IPS-20b (cell line): ENCODE measurements around the gene SPX.
A peak's percentile ranks its signal among the peaks of the same experiment; 100 is the strongest.

ENCODE experiments used
- H3K27ac ChIP-seq: one replicate; pipeline ENCODE4 v1.5.1; 2013; ENCODE audit warnings: low read length
- H3K27me3 ChIP-seq: 2 replicates; pipeline ENCODE4 v1.6.1; 2013; ENCODE audit warnings: mild to moderate bottlenecking, low read length, inconsistent platforms; ENCODE audit not compliant: insufficient read depth
- H3K36me3 ChIP-seq: 2 replicates; pipeline ENCODE4 v1.6.1; 2013; ENCODE audit warnings: low read depth, mild to moderate bottlenecking, inconsistent platforms, low read length, moderate library complexity; ENCODE audit not compliant: insufficient read depth
- H3K4me1 ChIP-seq: 2 replicates; pipeline ENCODE4 v1.6.1; 2013; ENCODE audit warnings: mild to moderate bottlenecking, control low read depth, inconsistent platforms, low read length, moderate library complexity; ENCODE audit not compliant: insufficient read depth
- H3K4me3 ChIP-seq: 2 replicates; pipeline ENCODE4 v1.5.1; 2013; ENCODE audit warnings: mild to moderate bottlenecking, low read length, inconsistent platforms
- H3K9ac ChIP-seq: 2 replicates; pipeline ENCODE4 v1.6.1; 2013; ENCODE audit warnings: low read depth, mild to moderate bottlenecking, inconsistent platforms, low read length, moderate library complexity
- H3K9me3 ChIP-seq: 2 replicates; pipeline ENCODE4 v1.6.1; 2013; ENCODE audit warnings: mild to moderate bottlenecking, low read depth, low read length, inconsistent platforms; ENCODE audit not compliant: insufficient read depth

The SPX gene

GRCh38 chr12:21526053-21526452, at the start of gene SPX:
Gene SPX, plus strand, starts transcription at chr12:21526296. Its CDS starts 177 bp downstream, at chr12:21526473.
- H3K36me3 ChIP-seq = no peaks in the 10 kb centered on the region
- no peak within 1 kb of the TSS for H3K27ac ChIP-seq
- peaks cover 2% of the 10 kb centered on the region; the same call in 1 of the 2 replicates for H3K4me1 ChIP-seq
- peak within 1 kb of the TSS; percentile 65; the same call in 1 of the 2 replicates for H3K9ac ChIP-seq
- peak within 1 kb of the TSS; percentile 85 for H3K4me3 ChIP-seq
- no peaks in the 10 kb centered on the region; the same call in 1 of the 2 replicates for H3K9me3 ChIP-seq
- peaks cover 43% of the 10 kb centered on the region for H3K27me3 ChIP-seq

GRCh38 chr12:21476949-21477348, 49.1 kb upstream of the SPX start:
- Histone ChIP-seq H3K4me1 (no peaks in the 10 kb centered on the region), H3K36me3 (peaks cover 86% of the 10 kb centered on the region), H3K9ac (no peak overlapping the region), H3K4me3 (no peak overlapping the region), H3K27me3 (no peaks in the 10 kb centered on the region), H3K9me3 (no peaks in the 10 kb centered on the region), H3K27ac (no peak overlapping the region)

DNA sequence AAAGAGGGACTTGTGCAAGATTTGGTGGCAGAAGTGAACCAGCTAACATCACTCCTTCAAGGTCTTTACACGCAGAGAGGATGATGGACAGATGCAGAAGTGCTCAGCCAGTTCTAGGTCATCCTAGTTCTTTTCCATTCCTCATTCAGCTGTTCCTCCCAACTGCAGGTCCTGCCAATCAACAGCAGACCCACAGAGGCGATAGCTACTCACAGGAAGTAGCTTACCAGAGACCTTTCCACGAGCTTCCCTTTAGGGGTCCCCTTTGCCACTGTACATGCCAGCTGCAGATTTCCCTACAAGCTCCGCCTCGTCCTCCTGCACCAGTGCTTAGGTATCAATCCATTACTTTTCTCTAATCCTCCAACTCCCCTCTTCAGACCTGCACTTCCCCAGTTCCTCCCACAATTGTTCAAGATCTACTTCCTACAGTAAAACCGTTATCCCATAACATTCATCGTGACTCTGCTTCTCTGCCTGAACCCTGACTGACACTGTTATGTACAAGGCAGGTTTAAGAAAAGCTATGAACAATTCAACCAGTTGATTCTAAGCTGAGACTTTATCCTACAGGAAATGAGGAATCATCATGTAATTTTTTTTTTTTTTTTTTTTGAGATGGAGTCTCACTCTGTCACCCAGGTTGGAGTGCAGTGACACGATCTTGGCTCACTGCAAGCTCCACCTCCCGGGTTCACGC, 47.2 kb upstream of the SPX start:
- Histone ChIP-seq H3K9ac (no peak overlapping the region), H3K27ac (no peak overlapping the region), H3K9me3 (no peaks in the 10 kb centered on the region), H3K36me3 (peaks cover 84% of the 10 kb centered on the region), H3K4me3 (no peak overlapping the region), H3K27me3 (no peaks in the 10 kb centered on the region), H3K4me1 (no peaks in the 10 kb centered on the region)

DNA sequence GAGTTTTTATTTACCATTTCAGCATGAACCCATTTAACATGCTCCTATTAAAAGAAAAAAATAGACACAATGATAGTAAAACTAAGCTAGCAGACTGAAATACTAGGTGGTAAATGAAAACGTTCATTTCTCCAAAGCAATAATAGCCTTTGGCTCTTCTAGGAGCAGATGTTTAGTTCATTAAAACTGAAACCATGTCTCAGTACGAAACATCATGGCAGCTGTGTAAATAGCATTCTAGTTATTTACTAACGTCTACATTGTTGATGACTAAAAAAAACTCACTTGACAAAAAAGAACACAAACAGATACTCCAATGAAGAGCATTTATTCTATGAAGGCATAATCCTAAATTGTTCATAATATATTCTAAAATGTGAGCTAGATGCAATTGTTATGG, 42.6 kb upstream of the SPX start:
- H3K9ac ChIP-seq = no peak overlapping the region
- no peak overlapping the region for H3K27ac ChIP-seq
- H3K36me3 ChIP-seq = peaks cover 56% of the 10 kb centered on the region
- no peaks in the 10 kb centered on the region for H3K4me1 ChIP-seq
- no peak overlapping the region for H3K4me3 ChIP-seq
- H3K27me3 ChIP-seq = no peaks in the 10 kb centered on the region
- no peaks in the 10 kb centered on the region for H3K9me3 ChIP-seq

- Histone ChIP-seq H3K9me3 (no peaks in the 10 kb centered on the region), H3K4me1 (no peaks in the 10 kb centered on the region), H3K4me3 (no peak overlapping the region), H3K27ac (no peak overlapping the region), H3K9ac (no peak overlapping the region), H3K36me3 (peaks cover 62% of the 10 kb centered on the region), H3K27me3 (no peaks in the 10 kb centered on the region)
Observed at GRCh38 chr12:21485998-21486397, 40.1 kb upstream of the SPX start.

- Histone ChIP-seq H3K27ac (no peak overlapping the region), H3K4me3 (peak overlapping the region; percentile 96), H3K4me1 (peaks cover 5% of the 10 kb centered on the region; the same call in 1 of the 2 replicates), H3K27me3 (no peaks in the 10 kb centered on the region), H3K9ac (peak overlapping the region; percentile 88; the same call in 1 of the 2 replicates), H3K36me3 (peaks cover 36% of the 10 kb centered on the region), H3K9me3 (no peaks in the 10 kb centered on the region)
Observed at GRCh38 chr12:21499765-21500164, 26.3 kb upstream of the SPX start.

DNA sequence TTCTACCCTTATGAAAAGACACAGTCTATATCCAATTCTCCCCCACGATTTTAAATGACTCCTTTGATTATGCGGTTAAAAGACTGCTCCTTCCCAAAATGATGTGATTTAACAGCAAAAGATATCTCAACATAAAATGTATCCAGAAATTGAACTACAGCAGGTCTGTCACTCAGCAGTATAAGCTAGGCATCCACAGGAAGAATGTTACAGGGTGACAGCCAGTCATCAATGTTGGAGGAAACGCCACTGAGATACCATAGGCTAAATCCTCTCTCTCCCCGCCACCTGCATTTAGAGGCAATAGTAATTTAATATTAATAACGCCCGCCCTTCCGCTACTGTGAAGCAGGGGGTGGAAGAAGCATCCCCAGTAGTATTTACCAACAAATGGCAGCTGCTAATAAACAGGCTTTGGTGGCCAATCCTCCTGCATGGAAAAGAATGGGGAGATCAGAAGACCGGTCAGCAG, 25.3 kb upstream of the SPX start:
- Histone ChIP-seq H3K9me3 (no peaks in the 10 kb centered on the region), H3K36me3 (peaks cover 33% of the 10 kb centered on the region), H3K27me3 (no peaks in the 10 kb centered on the region), H3K27ac (no peak overlapping the region), H3K4me1 (peaks cover 5% of the 10 kb centered on the region; the same call in 1 of the 2 replicates), H3K9ac (peak overlapping the region; percentile 88; the same call in 1 of the 2 replicates), H3K4me3 (peak overlapping the region; percentile 96)

- Histone ChIP-seq H3K27me3 (no peaks in the 10 kb centered on the region), H3K9me3 (no peaks in the 10 kb centered on the region), H3K4me3 (peak within 1 kb of the TSS; percentile 96), H3K36me3 (peaks cover 26% of the 10 kb centered on the region), H3K4me1 (peaks cover 5% of the 10 kb centered on the region; the same call in 1 of the 2 replicates), H3K9ac (peak within 1 kb of the TSS; percentile 88), H3K27ac (no peak within 1 kb of the TSS)
Observed at GRCh38 chr12:21501258-21502163, 24.6 kb upstream of the SPX start, which contains the start of the genes GOLT1B and RECQL. Gene GOLT1B, plus strand, starts transcription at chr12:21501789. Its CDS starts 135 bp downstream, at chr12:21501924. Gene RECQL, minus strand, starts transcription at chr12:21501635. Its CDS starts 2,065 bp downstream, at chr12:21499570.

- no peak overlapping the region for H3K27ac ChIP-seq
- peaks cover 21% of the 10 kb centered on the region for H3K36me3 ChIP-seq
- H3K27me3 ChIP-seq = no peaks in the 10 kb centered on the region
- peak overlapping the region; percentile 96 for H3K4me3 ChIP-seq
- H3K9ac ChIP-seq = peak overlapping the region; percentile 87
- H3K4me1 ChIP-seq = peaks cover 5% of the 10 kb centered on the region; the same call in 1 of the 2 replicates
- no peaks in the 10 kb centered on the region for H3K9me3 ChIP-seq
Observed at GRCh38 chr12:21502164-21502496, 24.0 kb upstream of the SPX start.

GRCh38 chr12:21502872-21503271, 23.2 kb upstream of the SPX start:
- Histone ChIP-seq H3K27me3 (no peaks in the 10 kb centered on the region), H3K27ac (no peak overlapping the region), H3K9me3 (no peaks in the 10 kb centered on the region), H3K4me1 (peaks cover 5% of the 10 kb centered on the region; the same call in 1 of the 2 replicates), H3K9ac (peak overlapping the region; percentile 87; the same call in 1 of the 2 replicates), H3K36me3 (peaks cover 21% of the 10 kb centered on the region), H3K4me3 (peak overlapping the region; percentile 96)

DNA sequence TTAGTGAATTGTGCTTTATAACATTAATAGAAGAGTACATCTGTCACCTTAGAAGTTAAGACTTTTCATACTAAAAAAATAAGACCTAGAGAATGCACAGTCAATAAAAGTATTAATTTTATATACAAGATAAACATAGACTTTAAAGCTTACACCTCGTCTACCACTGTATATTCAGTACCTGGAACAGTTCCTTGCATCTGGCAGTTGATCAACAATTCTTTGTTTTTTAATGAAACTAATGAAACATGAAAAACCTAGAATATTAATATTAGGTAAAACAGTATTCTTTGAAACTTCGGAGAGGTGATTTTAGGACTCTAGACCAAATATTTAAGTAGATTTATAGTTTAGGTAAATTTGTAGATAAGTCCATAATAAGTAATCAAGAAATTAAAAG, 20.2 kb upstream of the SPX start:
- peaks cover 23% of the 10 kb centered on the region for H3K36me3 ChIP-seq
- no peak overlapping the region for H3K27ac ChIP-seq
- H3K9me3 ChIP-seq = no peaks in the 10 kb centered on the region
- H3K4me1 ChIP-seq = no peaks in the 10 kb centered on the region; the same call in 1 of the 2 replicates
- no peak overlapping the region for H3K9ac ChIP-seq
- H3K27me3 ChIP-seq = no peaks in the 10 kb centered on the region
- H3K4me3 ChIP-seq = no peak overlapping the region
